ENCODE measurements around the gene RPL22L1. TPM values are rescaled to one million over a fixed set of nuclear protein-coding genes. Genes with fewer than 3 reads are reported as not detected.

The RPL22L1 gene
- polyA plus RNA-seq, 1 experiment: 22.1 TPM

DNA sequence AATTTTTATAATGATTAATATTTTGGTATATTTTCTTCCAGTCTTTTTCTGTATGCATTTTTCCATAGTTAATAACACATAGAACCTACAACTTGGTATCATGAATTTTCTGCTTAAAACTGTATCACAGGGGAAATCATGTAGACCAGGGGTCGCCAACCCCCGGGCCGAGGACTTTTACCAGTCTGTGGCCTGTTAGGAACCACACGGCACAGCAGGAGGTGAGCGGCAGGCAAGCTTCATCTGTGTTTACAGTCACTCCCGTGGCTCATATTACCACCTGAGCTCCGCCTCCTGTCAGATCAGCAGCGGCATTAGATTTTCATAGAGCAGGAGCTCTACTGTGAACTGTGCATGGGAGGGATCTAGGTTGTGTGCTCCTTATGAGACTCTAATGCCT lies 54.7 kb downstream of the RPL22L1 start:
- no peak overlapping the region for H3K4me3 ChIP-seq (ENCODE audit: low read depth, low read length)
- H3K27me3 ChIP-seq (ENCODE audit: control insufficient read depth, insufficient read depth, low read length): no peaks in the 10 kb centered on the region
- no peak for DNase-seq (ENCODE audit: low read depth)
- no peaks in the 10 kb centered on the region for H3K36me3 ChIP-seq (ENCODE audit: control insufficient read depth, insufficient read depth, low read length)
- ChIA-PET POLR2A (no interaction called here), CTCF (interaction anchor here (1.0 to 7.8 kb wide), 3 partner anchors 16 to 401 kb away, joined by 8 to 220 read pairs (median 8); partner anchors contain the start of gene CLDN11)
- TF ChIP-seq, protein P1, sequence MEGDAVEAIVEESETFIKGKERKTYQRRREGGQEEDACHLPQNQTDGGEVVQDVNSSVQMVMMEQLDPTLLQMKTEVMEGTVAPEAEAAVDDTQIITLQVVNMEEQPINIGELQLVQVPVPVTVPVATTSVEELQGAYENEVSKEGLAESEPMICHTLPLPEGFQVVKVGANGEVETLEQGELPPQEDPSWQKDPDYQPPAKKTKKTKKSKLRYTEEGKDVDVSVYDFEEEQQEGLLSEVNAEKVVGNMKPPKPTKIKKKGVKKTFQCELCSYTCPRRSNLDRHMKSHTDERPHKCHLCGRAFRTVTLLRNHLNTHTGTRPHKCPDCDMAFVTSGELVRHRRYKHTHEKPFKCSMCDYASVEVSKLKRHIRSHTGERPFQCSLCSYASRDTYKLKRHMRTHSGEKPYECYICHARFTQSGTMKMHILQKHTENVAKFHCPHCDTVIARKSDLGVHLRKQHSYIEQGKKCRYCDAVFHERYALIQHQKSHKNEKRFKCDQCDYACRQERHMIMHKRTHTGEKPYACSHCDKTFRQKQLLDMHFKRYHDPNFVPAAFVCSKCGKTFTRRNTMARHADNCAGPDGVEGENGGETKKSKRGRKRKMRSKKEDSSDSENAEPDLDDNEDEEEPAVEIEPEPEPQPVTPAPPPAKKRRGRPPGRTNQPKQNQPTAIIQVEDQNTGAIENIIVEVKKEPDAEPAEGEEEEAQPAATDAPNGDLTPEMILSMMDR (IDR thresholded peaks at IDR 0.05; ENCODE audit: insufficient read depth, low read depth, low read length): no peak

Other genes starting within 250 kb of the RPL22L1 start
- 7.8 and 11.2 TPM in 2 replicates for gene EIF5A2, start 38.4 kb upstream of the RPL22L1 start, polyA plus RNA-seq (2011; rRNA removed)
- gene SLC2A2, start 156.5 kb upstream of the RPL22L1 start, polyA plus RNA-seq (2011; rRNA removed): not detected in 2 replicates